ENCODE measurements around the gene ERMAP. TPM values are rescaled to one million over a fixed set of nuclear protein-coding genes. Genes with fewer than 3 reads are reported as not detected.
"Not testable (repeated sequence)": the region's sequence is repeated elsewhere in the genome, so short reads cannot be mapped to it uniquely, and the experiment has no call there.

Gene ERMAP
- total and polyA plus RNA-seq, 2 donors from 2014 or later, result 5.4 to 13.3 TPM

GRCh38 chr1:42873108-42873507 lies 56.2 kb downstream of the ERMAP start:
- DNase-seq; intact Hi-C loops (cut with DNase I); FAIRE-seq: not testable (repeated sequence)

GRCh38 chr1:42873670-42874069 lies 56.7 kb downstream of the ERMAP start:
- TF ChIP-seq CTCF (IDR thresholded peaks at IDR 0.05; ENCODE audit: borderline replicate concordance, extremely low read depth, insufficient read depth), result no peak
- intact Hi-C loops (cut with DNase I), result no loop called here
- Histone ChIP-seq H3K9me3 (ENCODE audit: control insufficient read depth in 2 of 3, insufficient read depth in 1 of 3, low read length in 3 of 3) (no peaks in the 10 kb centered on the region), H3K27me3 (ENCODE audit: control insufficient read depth, insufficient read depth, low read length) (no peaks in the 10 kb centered on the region), H3K9ac (ENCODE audit: low read length in 3 of 3) (no peak overlapping the region), H3K4me1 (ENCODE audit: control insufficient read depth in 2 of 3, insufficient read depth in 2 of 3, low read depth in 1 of 3, low read length in 3 of 3) (no peaks in the 10 kb centered on the region), H3K4me3 (ENCODE audit: low read length in 3 of 3) (no peak overlapping the region), H3K27ac (ENCODE audit: low read depth in 2 of 2, low read length in 2 of 2) (no peak overlapping the region), H3K36me3 (ENCODE audit: control insufficient read depth in 2 of 3, insufficient read depth in 3 of 3, low read length in 3 of 3) (no peaks in the 10 kb centered on the region)
- DNase-seq, result no peak
- no peak for FAIRE-seq

More at GRCh38 chr1:42873108-42873507, 56.2 kb downstream of the ERMAP start:
- not testable (repeated sequence) for H3K27ac ChIP-seq (ENCODE audit: low read depth in 2 of 2, low read length in 2 of 2); H3K4me1 ChIP-seq (ENCODE audit: control insufficient read depth in 2 of 3, insufficient read depth in 2 of 3, low read depth in 1 of 3, low read length in 3 of 3); H3K9me3 ChIP-seq (ENCODE audit: control insufficient read depth in 2 of 3, insufficient read depth in 1 of 3, low read length in 3 of 3); H3K9ac ChIP-seq (ENCODE audit: low read length in 3 of 3); H3K27me3 ChIP-seq (ENCODE audit: control insufficient read depth, insufficient read depth, low read length); H3K4me3 ChIP-seq (ENCODE audit: low read length in 3 of 3); H3K36me3 ChIP-seq (ENCODE audit: control insufficient read depth in 2 of 3, insufficient read depth in 3 of 3, low read length in 3 of 3)

- no peak overlapping the region for H3K9ac ChIP-seq (ENCODE audit: low read length in 3 of 3)
- H3K27ac ChIP-seq (ENCODE audit: low read depth in 2 of 2, low read length in 2 of 2), result no peak overlapping the region
- intact Hi-C loops (cut with DNase I), result no loop called here
- DNase-seq, result no peak
- no peak for FAIRE-seq
- H3K4me1 ChIP-seq (ENCODE audit: control insufficient read depth in 2 of 3, insufficient read depth in 2 of 3, low read depth in 1 of 3, low read length in 3 of 3), result no peaks in the 10 kb centered on the region
- H3K4me3 ChIP-seq (ENCODE audit: low read length in 3 of 3), result no peak overlapping the region
- H3K27me3 ChIP-seq (ENCODE audit: control insufficient read depth, insufficient read depth, low read length), result no peaks in the 10 kb centered on the region
- H3K36me3 ChIP-seq (ENCODE audit: control insufficient read depth in 2 of 3, insufficient read depth in 3 of 3, low read length in 3 of 3), result no peaks in the 10 kb centered on the region
- no peaks in the 10 kb centered on the region for H3K9me3 ChIP-seq (ENCODE audit: control insufficient read depth in 2 of 3, insufficient read depth in 1 of 3, low read length in 3 of 3)
- TF ChIP-seq CTCF (IDR thresholded peaks at IDR 0.05; ENCODE audit: borderline replicate concordance, extremely low read depth, insufficient read depth), result no peak
Measured at GRCh38 chr1:42876009-42876408, 59.1 kb downstream of the ERMAP start.

GRCh38 chr1:42877380-42877779 lies 60.5 kb downstream of the ERMAP start:
- no peaks in the 10 kb centered on the region for H3K9me3 ChIP-seq (ENCODE audit: control insufficient read depth in 2 of 3, insufficient read depth in 1 of 3, low read length in 3 of 3)
- no peak overlapping the region for H3K9ac ChIP-seq (ENCODE audit: low read length in 3 of 3)
- no peak for FAIRE-seq
- no peak for DNase-seq
- intact Hi-C loops (cut with DNase I), result no loop called here
- no peaks in the 10 kb centered on the region for H3K36me3 ChIP-seq (ENCODE audit: control insufficient read depth in 2 of 3, insufficient read depth in 3 of 3, low read length in 3 of 3)
- TF ChIP-seq CTCF (IDR thresholded peaks at IDR 0.05; ENCODE audit: borderline replicate concordance, extremely low read depth, insufficient read depth), result no peak
- no peak overlapping the region for H3K4me3 ChIP-seq (ENCODE audit: low read length in 3 of 3)
- H3K4me1 ChIP-seq (ENCODE audit: control insufficient read depth in 2 of 3, insufficient read depth in 2 of 3, low read depth in 1 of 3, low read length in 3 of 3), result no peaks in the 10 kb centered on the region
- H3K27ac ChIP-seq (ENCODE audit: low read depth in 2 of 2, low read length in 2 of 2), result no peak overlapping the region
- H3K27me3 ChIP-seq (ENCODE audit: control insufficient read depth, insufficient read depth, low read length), result no peaks in the 10 kb centered on the region
